Kidney glomerular epithelial cell (primary cell): Measurements from ENCODE around the gene OR8K3.

Source experiments
- DNase-seq: peaks from one replicate; lab custom pipeline; 2025; lab: John Stamatoyannopoulos, UW

The OR8K3 gene

DNA sequence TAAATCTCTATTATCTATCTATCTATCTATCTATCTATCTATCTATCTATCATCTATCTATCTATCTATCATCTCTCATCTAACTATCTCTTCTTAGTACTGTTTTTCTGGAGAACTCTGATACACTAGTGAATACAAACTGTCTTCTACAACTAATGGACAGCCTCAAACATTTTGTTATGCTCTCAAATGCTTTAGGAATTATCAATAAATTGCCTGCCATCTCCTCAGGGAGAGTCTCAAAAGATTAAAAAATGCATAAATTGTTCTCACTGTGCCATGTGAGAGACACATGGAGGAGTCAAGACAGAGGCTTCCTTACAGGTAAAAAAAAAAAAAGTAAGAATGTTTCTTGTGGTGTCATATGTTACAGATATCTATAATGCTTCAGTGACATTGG is at the start of gene OR8K3:
Gene OR8K3 (plus strand): TSS at position 301 of the 400 bp plus-strand sequence. CDS start 3,163 bp downstream, outside the sequence.
- DNase-seq: no peak

DNA sequence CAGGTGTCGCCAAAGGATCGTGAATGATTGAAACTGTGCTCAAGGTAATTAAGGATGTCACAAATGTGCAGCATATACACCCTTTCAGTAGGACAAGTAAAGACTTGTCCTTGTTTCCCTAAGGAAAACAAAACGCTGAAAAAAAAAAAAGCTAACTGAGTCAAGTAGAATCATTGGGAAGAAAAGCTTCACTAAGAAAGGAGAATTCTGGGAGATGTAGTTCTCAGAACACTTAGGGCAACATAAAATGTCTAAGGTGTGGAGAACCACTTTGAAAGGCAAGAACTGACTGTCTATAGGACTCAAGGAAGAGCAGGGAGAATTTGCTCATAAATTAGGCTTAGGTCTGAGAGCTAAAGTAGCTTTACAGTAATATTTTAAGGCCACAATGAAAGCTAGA is 43.9 kb upstream of the OR8K3 start:
- DNase-seq: no peak

DNA sequence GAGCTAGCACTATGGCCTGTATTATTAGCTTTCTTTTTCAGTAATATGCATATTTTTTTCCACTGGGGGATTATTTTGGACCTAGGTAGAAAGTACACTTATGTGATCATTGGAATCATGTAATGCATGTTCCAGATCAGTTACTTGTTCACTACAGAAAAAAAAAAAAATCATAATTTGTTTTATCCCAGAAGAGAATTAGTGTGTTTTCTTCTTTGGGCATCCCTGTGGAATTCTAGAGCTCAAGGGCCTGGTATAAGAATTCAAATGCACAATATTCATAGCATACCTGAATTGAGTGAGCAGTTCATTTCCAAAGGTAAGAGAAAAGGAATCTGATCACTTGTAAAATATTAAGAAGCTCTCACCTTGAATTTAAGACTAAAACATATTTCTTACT is 41.1 kb upstream of the OR8K3 start, which contains the start of gene OR5T1:
Gene OR5T1 (plus strand): TSS at position 301 of the 400 bp plus-strand sequence. CDS start 1,485 bp downstream, outside the sequence.
- DNase-seq: no peak

DNA sequence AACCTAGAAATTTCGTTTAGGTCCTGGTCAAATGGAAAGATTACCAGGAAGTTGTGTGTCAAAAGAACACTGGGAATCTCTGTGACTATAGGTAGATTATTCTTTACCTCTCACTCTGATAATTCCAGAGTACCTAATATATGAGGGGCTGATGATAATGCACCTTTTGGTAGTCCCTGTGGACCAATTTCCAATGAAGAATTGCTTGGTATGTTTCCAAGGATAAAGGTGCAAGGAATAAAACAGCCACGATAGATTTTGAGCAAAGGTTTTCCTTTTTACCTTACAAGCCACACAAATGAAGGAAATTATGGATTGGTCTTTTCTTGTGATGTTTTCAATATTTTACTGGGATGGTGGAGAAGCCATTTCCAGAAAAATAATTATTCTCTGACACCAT is 22.8 kb upstream of the OR8K3 start, which contains the start of gene OR8H1:
Gene OR8H1 (minus strand): TSS at position 101 of the 400 bp plus-strand sequence. CDS start 1,192 bp downstream, outside the sequence.
- no peak for DNase-seq

DNA sequence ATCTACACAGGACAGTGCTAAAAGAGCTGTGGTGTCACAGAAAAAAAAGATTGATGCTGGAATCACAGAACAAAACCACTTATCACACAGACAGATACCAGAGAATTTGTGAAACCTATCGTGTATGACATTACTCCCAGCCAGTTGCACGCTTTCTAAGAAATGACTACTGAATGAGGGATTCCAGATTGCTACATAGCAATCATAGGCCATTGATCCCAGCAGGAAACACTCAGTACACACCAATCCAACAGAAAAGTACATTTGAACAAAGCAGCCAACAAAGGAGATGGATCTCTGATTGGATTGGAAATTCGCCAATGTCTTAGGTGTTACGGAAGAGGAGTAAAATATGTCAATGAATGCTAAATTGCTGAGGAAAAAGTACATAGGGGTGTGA is 18.0 kb upstream of the OR8K3 start:
- no peak for DNase-seq

DNA sequence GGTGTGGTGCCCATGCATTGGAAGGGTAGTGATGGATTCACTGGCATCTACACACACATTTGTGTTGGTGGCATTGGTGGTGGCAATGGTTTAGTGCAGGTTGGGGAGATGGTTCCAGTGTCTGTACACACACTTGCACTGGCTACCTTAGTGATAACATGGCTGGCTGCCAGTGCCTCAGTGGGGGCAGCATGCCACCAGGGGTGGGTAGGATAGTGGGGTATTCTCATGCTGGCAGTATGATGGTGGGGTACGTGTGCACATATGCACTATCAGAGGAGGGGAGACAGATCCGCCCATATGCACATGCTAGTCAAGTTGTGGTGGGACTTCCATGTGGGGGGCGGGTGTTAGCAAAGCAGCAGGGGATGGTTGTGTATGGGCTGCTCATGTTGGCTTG is 7.1 kb upstream of the OR8K3 start:
- DNase-seq: no peak

DNA sequence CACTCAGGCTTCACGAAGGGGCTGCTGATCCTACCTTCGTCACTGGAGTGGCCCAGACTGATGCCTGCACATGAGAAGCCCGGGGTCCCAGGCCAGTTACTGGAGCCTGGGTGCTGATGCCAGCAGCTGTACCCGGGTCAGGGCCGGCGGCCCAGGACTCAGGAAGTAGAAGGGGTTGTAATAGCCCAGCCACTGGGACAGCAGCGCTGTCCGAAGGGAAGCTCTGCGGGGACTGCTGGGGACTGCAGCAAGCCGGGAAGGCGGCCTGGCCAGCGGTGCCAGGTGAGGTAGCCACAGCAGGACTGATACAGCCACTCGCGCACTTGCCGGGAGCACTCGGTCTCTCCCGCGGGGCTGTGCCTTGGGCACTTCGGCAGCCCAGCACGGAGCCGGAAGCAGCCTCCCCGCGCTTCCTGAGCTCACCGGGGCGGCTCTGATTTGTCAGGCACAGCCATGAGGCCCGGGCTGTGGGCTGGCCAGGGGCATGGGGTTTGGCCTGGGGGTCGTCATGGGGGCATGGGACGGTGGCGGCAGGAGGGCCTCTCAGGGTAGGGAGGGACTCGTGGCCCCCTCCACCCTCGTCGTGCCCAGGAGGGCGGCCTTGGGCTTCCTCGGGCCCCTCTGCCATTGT is 17.0 kb downstream of the OR8K3 start:
- no peak for DNase-seq

DNA sequence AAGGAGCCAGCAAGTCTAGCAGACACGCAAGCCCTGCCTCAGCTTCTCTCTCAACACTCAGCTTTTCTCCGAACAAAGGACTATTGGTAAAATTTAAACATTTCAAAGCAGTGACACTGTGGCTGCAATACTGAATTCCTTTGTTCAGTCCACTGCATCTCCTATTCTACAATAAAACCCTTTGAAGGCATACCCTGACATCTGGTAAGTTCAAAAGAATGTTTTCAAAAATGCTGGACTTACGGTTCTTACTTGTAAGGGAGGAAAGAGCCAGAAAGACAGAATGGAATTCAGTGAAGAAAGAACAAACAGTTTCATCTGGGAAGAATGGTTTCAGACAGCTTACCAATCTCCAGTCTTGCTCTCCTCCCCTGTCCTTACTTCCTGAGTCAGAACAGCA is 18.2 kb downstream of the OR8K3 start:
- DNase-seq: no peak

DNA sequence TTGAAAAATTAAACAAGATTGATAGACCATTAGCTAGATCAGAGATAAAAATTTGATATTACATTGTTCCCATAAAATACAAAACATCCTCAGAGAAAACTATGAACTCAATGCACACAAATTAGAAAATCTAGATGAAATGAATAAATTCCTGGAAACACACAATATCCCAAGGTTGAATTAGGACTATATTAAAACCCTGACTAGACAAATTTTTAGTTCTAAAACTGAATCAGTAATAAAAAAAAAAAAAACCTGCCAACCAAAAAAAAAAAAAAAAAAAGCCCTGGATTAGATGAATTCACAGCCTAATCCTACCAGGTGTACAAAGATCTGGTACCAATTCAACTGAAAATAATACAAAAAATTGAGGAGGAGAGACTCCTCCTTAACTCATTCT is 25.3 kb downstream of the OR8K3 start:
- no peak for DNase-seq

DNA sequence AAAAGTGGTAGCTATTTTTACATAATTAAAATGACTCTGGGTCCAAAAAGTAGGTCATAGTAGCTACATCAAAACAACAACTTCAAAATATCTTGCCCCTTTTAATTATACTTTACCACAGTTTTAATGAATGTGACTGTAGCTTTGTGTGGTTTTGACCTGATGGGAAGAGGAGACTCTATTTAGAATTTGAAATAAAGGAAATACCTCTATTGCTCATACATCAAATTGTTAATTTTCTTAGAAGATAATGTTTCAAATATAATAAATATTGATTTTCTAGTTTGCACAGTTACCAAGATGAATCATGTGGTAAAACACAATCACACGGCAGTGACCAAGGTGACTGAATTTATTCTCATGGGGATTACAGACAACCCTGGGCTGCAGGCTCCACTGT is 30.8 kb downstream of the OR8K3 start, which contains the start of gene OR8K1:
Gene OR8K1 (plus strand): TSS at position 301 of the 400 bp plus-strand sequence. CDS start 0 bp downstream, at position 301.
- DNase-seq: no peak

DNA sequence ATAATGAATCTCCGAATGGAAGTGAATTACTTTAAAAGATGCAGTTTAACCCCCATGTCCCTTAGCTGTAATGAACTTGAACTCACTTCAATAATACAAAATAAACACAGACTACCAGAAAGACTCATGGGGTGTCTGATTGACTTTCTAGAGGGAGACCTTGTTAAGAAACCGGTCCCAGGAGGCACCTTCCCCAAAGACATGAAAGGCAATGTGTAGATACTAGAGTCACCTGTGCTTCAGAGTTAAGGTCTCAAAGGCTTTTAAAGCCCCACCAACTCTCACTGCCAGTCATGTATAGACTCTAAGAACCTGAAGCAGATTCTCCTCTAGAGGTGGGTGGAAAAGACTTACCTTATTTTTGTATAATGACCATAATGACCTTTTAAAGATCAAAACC is 39.0 kb downstream of the OR8K3 start, which contains the start of gene OR8J1:
Gene OR8J1 (plus strand): TSS at position 301 of the 400 bp plus-strand sequence. CDS start 5,956 bp downstream, outside the sequence.
- no peak for DNase-seq
